Parathyroid adenoma (tissue), 2 donors: ENCODE data around the gene IL1R1.

Experiments
- H2AFZ ChIP-seq: fragments of 300-600 bp; sonication (generic); one replicate; pipeline ENCODE4 v1.7.0; 2017; ENCODE audit warnings: antibody characterized with exemption, mild to moderate bottlenecking
- H3K27ac ChIP-seq: fragments of 300-600 bp; sonication (generic); one replicate; pipeline ENCODE4 v1.7.0; 2017
- H3K27me3 ChIP-seq: fragments of 300-600 bp; sonication (generic); one replicate; pipeline ENCODE4 v1.7.0; 2017; ENCODE audit warnings: low read length; ENCODE audit not compliant: control insufficient read depth, insufficient read depth
- H3K36me3 ChIP-seq: fragments of 300-600 bp; sonication (generic); one replicate; pipeline ENCODE4 v1.7.0; 2017; ENCODE audit warnings: low read length; ENCODE audit not compliant: control insufficient read depth, insufficient read depth
- H3K4me1 ChIP-seq: fragments of 300-600 bp; sonication (generic); one replicate; pipeline ENCODE4 v1.7.0; 2017; ENCODE audit warnings: control low read depth
- H3K4me2 ChIP-seq: fragments of 300-600 bp; sonication (generic); one replicate; pipeline ENCODE4 v1.7.0; 2017; ENCODE audit warnings: low read length
- H3K4me3 ChIP-seq: fragments of 300-600 bp; sonication (generic); one replicate; pipeline ENCODE4 v1.7.0; 2017; ENCODE audit warnings: low read depth, low read length
- H3K79me2 ChIP-seq: fragments of 300-600 bp; sonication (generic); one replicate; pipeline ENCODE4 v1.7.0; 2017; ENCODE audit warnings: control low read depth
- H3K9ac ChIP-seq: fragments of 300-600 bp; sonication (generic); one replicate; pipeline ENCODE4 v1.7.0; 2017; ENCODE audit warnings: mild to moderate bottlenecking
- H3K9me3 ChIP-seq: fragments of 300-600 bp; sonication (generic); one replicate; pipeline ENCODE4 v1.7.0; 2017; ENCODE audit warnings: low read length; ENCODE audit not compliant: control insufficient read depth
- CTCF ChIP-seq: fragments of 300-600 bp; sonication (generic); IDR thresholded peaks from one replicate; pipeline ENCODE4 v1.7.0; 2017; ENCODE audit warnings: antibody characterized with exemption, mild to moderate bottlenecking
- donor health status: primary hyperparathyroidism.

IL1R1 gene

GRCh38 chr2:102154364-102154763, 11.8 kb downstream of the IL1R1 start:
- H3K9me3 ChIP-seq, result no peaks in the 10 kb centered on the region
- no peak overlapping the region for H3K9ac ChIP-seq
- H3K4me1 ChIP-seq, result peaks cover 65% of the 10 kb centered on the region
- no peak overlapping the region for H2AFZ ChIP-seq
- no peaks in the 10 kb centered on the region for H3K36me3 ChIP-seq
- H3K27me3 ChIP-seq, result no peaks in the 10 kb centered on the region
- H3K79me2 ChIP-seq, result peaks cover 46% of the 10 kb centered on the region
- H3K4me3 ChIP-seq, result no peak overlapping the region
- H3K27ac ChIP-seq, result peak overlapping the region; percentile 93
- no peak for TF ChIP-seq CTCF
- H3K4me2 ChIP-seq, result no peak overlapping the region

GRCh38 chr2:102154946-102155702, 12.6 kb downstream of the IL1R1 start:
- Histone ChIP-seq H3K36me3 (peaks cover 4% of the 10 kb centered on the region), H3K27ac (peak overlapping the region; percentile 93), H2AFZ (no peak overlapping the region), H3K4me1 (peaks cover 63% of the 10 kb centered on the region), H3K79me2 (peaks cover 38% of the 10 kb centered on the region), H3K9me3 (no peaks in the 10 kb centered on the region), H3K4me3 (peak overlapping the region; percentile 25), H3K4me2 (peak overlapping the region; percentile 47), H3K27me3 (no peaks in the 10 kb centered on the region), H3K9ac (no peak overlapping the region)
- TF ChIP-seq CTCF, result no peak

GRCh38 chr2:102155703-102156515, 13.4 kb downstream of the IL1R1 start:
- Histone ChIP-seq H3K36me3 (peaks cover 4% of the 10 kb centered on the region), H3K4me2 (peak overlapping the region; percentile 47), H3K4me1 (peaks cover 63% of the 10 kb centered on the region), H3K9ac (no peak overlapping the region), H2AFZ (no peak overlapping the region), H3K27me3 (no peaks in the 10 kb centered on the region), H3K79me2 (peaks cover 34% of the 10 kb centered on the region), H3K4me3 (peak overlapping the region; percentile 43), H3K27ac (peak overlapping the region; percentile 93), H3K9me3 (no peaks in the 10 kb centered on the region)
- TF ChIP-seq CTCF, result peak; percentile 19

- Histone ChIP-seq H3K79me2 (peaks cover 22% of the 10 kb centered on the region), H3K27ac (peak overlapping the region; percentile 93), H3K27me3 (no peaks in the 10 kb centered on the region), H3K9ac (no peak overlapping the region), H3K36me3 (peaks cover 4% of the 10 kb centered on the region), H3K9me3 (no peaks in the 10 kb centered on the region), H3K4me1 (peaks cover 55% of the 10 kb centered on the region), H3K4me2 (no peak overlapping the region), H3K4me3 (no peak overlapping the region), H2AFZ (no peak overlapping the region)
- no peak for TF ChIP-seq CTCF
These were observed 15.6 kb downstream of the IL1R1 start for GRCh38 chr2:102158011-102158755.
